NCI-H1417 treated with DMSO at 0.1 percent for 48 hours (cell line): Measurements from ENCODE around the gene STARD7.
"Not testable (repeated sequence)": the region's sequence is repeated elsewhere in the genome, so short reads cannot be mapped to it uniquely, and the experiment has no call there.

ENCODE experiments used
- DNase-seq: peaks from one replicate; lab custom pipeline; 2025; lab: John Stamatoyannopoulos, UW

STARD7 gene, protein sequence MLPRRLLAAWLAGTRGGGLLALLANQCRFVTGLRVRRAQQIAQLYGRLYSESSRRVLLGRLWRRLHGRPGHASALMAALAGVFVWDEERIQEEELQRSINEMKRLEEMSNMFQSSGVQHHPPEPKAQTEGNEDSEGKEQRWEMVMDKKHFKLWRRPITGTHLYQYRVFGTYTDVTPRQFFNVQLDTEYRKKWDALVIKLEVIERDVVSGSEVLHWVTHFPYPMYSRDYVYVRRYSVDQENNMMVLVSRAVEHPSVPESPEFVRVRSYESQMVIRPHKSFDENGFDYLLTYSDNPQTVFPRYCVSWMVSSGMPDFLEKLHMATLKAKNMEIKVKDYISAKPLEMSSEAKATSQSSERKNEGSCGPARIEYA

GRCh38 chr2:96208143-96209010, at the start of gene STARD7:
Gene STARD7, minus strand, starts transcription at chr2:96208827. Its CDS starts 393 bp downstream, at chr2:96208434.
- peak; percentile 59 for DNase-seq

DNA sequence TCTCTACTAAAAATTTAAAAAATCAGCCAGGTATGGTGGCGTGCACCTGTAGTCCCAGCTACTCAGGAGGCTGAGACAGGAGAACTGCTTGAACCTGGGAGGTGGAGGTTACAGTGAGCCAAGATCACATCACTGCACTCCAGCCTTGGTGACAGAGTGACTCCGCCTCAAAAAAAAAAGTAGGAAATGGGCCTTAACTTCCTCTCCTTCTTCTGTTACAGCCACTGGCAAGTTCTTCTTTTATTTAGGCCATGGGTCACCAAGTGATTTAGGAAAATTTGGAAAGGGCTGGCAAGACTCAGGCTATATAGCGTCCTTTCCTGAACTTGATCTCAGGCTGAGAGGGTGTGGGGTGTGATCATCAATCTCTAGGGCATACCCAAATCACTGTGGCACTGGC, 49.1 kb upstream of the STARD7 start:
- DNase-seq = not testable (repeated sequence)

DNA sequence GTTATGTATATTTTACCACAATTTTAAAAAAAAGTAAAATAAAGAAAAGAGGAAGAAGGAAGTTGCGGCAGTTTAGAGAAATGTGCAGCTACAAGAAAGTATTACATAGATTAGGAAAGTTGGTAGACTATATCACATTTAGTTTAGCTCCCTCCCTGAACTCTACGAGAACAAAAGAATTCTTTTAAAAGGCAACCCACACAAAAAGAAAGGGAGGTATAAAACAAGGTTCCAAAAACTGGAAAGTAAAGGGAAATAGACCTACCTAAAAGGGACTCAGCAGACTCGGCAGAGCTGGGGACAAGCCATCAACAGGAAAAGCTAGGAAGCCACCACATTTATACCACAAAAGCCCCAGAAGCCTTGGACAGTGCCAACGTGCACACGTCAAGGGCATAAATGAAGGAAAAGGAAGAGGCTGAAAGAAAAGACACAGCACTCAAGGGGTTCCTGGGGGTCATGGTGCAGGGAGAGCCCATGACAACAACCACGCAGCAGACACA, 48.0 kb upstream of the STARD7 start:
- no peak for DNase-seq

- DNase-seq = no peak
These were observed 45.9 kb upstream of the STARD7 start for GRCh38 chr2:96254571-96254970.

DNA sequence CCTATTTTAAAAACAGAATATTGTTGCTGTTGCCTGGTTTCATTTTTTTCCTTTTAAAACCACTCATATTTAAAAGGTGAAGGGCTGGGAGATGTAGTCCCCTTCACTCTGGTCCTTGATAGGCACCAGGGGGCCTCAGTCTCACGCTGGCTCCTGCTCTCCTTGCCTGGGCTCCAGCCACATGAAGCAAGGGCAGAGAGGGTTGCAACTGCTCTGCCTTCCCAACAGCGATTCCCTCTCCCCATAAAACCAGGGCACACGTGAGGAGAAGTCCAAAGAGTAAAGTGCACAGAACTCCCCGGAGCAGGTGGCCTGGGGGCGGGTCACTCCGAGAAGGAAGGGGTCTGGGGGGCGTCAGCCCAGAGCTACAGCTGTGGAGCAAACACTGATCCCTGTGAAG, 44.4 kb upstream of the STARD7 start:
- DNase-seq = no peak

GRCh38 chr2:96252526-96252925, 43.9 kb upstream of the STARD7 start:
- DNase-seq = no peak

- DNase-seq = no peak
These were observed 43.2 kb upstream of the STARD7 start for GRCh38 chr2:96251721-96252292.

GRCh38 chr2:96250188-96250587, 41.6 kb upstream of the STARD7 start:
- no peak for DNase-seq

DNA sequence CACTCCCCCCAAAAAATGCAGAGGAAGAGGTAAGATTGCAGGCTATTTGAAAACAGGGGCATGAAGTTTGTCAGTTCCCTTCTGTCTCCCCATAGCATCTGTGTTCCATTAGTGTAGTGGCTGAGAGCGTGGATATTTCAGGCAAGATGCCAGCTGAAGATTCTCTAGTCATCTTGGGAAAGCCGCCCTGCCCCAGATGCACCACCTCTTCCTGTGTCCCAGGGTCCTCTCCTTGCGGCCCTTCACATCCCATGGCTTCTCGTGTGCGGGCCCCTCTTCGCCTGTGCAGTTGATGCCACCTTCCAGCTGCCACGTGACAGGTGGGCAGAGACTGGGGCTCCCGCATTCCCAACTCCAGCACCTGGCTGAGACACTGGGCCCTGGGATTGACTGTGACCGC, 41.0 kb upstream of the STARD7 start:
- no peak for DNase-seq

- no peak for DNase-seq
These were observed 40.0 kb upstream of the STARD7 start for GRCh38 chr2:96248624-96249023.

DNA sequence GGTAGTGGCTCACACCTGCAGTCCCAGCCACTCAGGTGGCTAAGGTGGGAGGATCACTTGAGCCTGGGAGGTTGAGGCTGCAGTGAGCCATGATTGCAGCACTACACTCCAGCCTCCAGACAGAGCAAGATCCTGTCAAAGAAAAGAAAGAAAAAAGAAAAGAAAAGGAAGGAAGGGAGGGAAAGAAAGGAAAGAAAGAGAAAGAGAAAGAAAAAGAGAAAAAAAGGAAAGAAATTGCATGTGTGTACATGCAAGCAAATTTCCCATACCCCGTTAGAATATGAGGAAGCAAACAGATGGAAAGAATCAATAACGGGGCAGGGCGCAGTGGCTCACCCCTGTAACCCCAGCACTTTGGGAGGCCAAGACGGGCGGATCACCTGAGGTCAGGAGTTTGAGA, 39.3 kb upstream of the STARD7 start:
- no peak for DNase-seq

DNA sequence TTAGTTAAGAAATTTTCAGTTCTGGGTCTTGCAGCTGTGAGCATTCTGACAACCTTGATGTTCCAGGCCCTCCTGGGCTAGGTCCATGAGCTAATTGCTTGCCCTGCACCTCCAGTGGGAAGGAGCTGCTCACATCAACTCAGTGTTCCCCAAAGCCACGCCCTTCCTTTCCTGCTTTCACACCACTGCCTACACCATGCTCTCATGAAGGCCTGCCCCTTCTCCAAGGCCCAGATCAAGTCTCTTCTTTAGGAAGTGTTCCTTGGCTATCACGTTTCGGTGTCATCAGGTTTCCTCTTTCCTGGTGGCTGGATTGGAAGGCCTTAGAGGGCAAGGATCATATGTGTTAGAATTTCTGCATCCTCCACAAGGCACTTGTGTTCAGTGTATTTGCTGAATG, 38.4 kb upstream of the STARD7 start:
- DNase-seq = no peak

- DNase-seq = no peak
These were observed 37.2 kb upstream of the STARD7 start for GRCh38 chr2:96245609-96246390.

- DNase-seq = no peak
These were observed 35.2 kb upstream of the STARD7 start for GRCh38 chr2:96243843-96244242.

- DNase-seq = no peak
These were observed 33.4 kb upstream of the STARD7 start for GRCh38 chr2:96241900-96242611.

- DNase-seq = no peak
These were observed 32.6 kb upstream of the STARD7 start for GRCh38 chr2:96241227-96241626.

DNA sequence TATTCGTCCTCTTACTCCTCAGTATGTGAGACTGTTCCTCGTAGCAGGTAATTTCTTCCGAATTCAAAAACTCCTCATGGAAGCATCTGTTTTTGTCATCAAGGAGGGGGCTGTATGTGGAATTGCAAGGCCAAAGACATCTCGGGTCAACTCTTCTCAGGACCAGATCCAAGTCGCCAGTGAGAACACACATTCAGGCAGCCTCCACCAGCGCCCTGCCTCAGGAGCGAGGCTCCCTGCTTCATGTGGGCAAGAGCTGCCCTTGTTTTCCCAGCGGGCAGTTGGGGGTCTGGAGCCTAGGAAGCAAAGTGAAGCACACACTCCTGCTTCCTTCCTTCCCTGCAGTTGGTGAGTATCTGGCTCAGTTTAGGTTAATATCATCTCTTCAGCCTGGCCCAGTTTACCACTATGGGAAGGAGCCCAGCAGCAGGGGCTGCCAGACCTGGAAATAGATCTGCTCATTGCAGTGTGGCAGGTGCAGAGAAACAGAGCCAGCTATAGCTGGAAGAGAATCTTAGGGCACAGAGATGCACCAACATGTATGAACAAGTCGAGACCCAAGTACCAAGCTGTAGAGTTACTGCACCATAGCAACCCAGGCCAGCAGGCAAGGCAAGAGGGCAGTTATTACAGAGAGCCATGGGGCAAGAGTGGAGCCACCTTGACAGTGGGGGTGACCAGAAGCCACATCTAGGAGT, 31.9 kb upstream of the STARD7 start:
- DNase-seq = no peak

GRCh38 chr2:96239745-96240264, 31.2 kb upstream of the STARD7 start:
- DNase-seq = no peak

- no peak for DNase-seq
These were observed 30.5 kb upstream of the STARD7 start for GRCh38 chr2:96239091-96239490.

- no peak for DNase-seq
These were observed 29.6 kb upstream of the STARD7 start for GRCh38 chr2:96238266-96238665.
